NCI-H510A treated with DMSO at 0.1 percent for 48 hours (cell line): ENCODE data around the gene ST7.
"Not testable (repeated sequence)": the region's sequence is repeated elsewhere in the genome, so short reads cannot be mapped to it uniquely, and the experiment has no call there.

Experiments
- DNase-seq: peaks from one replicate; lab custom pipeline; 2025; lab: John Stamatoyannopoulos, UW

ST7 gene

DNA sequence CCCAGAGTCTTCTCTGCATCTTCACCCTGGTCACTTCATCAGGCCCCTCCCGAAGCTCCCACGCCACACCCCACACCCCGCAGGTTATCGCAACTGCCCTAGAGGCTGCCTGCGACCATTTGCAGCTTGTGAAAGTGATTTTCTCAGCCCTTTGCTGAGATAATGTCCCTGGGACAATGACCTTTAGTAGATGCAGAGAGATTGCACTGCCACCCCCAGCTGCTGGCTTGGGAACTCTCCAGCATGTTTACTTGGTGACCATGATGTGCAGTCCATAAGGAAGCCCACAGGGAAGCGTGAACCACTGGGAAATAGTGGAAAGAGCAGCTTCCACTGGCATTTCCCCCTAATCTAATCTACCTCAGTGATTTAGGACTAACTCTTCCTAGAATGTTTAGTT is 272.2 kb downstream of the ST7 start:
- no peak for DNase-seq

DNA sequence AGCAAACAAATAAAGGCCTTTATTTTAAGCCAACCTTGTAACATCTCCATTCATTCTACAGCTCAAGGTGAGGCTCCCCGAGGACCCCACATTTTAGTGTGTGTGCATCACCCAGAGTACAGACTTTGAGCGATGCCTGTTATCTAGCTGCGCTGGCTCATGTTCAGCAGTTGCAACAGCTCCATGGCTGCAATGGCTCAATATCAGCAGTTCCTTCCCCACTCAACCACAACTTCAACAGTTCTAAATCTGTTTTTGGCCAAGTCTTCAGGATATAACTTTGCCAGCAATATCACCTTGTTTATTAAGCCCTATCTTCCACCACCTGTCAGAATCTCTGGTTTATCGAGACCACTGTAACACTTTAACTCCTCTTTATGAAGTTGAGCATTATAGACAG is 273.8 kb downstream of the ST7 start:
- DNase-seq, result no peak

DNA sequence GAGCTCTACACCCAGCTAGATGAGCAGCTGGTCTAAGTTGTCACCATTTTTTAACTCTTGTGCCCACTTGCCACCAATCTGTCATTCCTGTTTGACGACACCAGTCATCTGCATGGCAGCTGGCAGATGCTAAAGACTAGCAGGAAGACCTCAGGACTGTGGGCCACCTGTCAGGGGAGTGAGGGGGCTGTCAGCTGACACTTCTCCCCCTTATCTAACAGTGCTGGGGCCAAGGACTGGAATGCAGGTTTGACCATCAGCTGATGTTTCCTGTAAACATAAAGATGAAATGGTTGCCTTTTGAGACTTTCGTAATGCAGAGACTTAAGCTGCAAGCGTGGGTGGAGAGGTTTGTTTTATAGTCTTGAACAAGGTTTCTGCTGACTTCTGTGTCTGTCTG is 276.0 kb downstream of the ST7 start:
- DNase-seq, result no peak

DNA sequence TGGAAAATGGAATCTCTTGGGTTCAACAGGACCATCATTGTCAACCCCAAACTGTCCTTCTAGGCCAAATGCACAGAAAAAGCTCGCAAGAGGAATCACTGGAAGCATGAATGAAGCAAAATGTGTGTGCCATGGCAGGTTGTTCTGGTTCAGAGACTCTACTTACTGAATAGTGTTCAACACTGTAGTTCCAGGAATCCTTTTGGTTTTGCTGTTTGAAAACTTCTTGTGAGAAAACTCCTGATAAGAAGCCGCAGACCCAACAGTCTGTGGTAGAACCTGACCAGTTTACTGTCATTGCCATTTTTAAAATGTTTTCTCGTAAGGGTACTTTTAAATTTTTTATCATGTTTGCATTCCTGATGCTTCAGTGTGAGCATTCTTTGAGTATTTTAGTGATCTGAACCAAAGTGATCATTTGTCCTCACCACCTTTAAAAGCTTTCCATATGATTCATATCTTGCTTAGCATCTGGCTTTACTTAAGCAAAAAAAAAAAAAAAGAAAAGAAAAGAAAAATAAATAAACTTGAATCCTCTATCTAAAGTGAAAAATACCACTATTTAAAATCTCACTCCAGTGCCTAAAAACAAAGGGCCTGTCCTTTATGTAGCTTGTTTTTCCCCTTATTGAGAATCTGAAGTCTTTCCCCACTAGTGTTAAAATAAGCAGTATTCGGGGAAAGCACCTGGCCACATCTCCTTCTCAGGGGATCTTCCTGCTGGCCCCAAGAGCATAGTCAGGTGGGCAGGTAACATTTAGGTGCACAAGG is 277.2 kb downstream of the ST7 start:
- DNase-seq, result no peak

DNA sequence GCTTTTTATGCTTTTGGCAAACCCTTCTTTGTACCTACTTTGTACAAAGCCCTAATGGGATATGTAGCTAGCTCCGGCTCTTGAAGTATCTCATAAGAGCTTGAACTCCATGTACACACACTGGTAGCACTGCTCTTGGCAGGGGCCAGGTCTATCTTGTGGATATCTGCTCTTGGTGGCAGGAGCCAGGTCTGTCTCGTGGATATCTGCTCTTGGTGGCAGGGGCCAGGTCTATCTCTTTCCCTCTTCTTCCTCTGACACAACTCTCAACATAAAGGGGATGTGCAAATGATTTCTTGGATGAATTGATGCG is 277.7 kb downstream of the ST7 start:
- no peak for DNase-seq

DNA sequence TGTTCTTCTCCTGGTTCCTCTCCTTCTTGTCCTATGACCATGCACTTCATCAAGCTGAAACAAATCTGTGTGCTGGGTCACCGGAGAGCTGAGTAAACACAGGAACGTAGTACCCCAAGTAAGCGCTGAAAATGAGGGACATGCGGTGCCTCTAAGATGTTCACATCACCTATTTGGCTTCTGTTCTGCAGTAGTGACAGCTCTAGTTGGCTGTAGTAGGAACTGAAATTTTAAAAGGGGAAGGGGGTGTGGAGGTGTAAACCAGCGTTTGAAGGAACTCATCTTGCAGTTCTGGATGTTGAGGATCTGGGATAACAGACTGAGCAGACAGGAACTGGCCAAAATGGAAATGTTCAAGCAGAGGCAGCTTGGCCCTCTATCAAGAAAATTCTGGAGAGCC is 284.3 kb downstream of the ST7 start:
- no peak for DNase-seq

DNA sequence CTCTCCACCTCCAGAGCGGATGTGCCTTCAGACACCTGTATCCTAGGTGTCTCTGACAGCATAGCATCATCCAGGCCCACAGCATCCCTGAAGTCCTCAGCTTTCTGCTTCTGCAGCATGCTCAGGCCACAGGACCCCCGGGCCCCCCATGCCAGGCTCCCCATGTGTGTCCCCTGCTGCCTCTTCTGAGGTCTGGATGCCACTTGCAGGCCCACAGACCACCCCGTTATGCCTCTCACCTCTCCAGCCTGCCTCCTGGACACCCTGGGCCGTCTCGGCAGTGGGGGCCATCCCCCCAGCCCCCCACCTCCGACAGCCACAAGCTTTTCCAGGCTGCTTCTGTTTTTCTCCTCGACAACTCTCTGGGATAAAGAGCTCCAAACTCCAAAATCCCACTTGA is 285.2 kb downstream of the ST7 start:
- no peak for DNase-seq

DNA sequence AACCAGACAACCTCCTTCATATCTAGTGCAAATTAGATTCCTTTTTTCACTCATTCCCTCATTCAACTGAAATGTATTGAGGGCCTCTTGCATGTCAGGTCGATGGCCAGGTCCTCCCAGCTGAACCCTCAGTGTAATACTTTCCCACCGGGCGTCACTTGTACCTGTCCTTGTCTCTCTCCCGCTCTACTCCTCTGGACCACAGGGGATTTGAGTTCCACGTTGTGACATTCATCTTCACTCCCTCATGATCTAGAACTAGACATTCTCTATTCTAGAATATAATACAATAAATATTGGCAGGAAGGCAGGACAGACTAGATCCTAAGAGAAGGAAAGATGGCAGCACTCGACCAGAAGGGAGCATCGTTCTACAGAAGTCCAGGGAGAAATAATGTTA is 285.6 kb downstream of the ST7 start:
- DNase-seq, result no peak

DNA sequence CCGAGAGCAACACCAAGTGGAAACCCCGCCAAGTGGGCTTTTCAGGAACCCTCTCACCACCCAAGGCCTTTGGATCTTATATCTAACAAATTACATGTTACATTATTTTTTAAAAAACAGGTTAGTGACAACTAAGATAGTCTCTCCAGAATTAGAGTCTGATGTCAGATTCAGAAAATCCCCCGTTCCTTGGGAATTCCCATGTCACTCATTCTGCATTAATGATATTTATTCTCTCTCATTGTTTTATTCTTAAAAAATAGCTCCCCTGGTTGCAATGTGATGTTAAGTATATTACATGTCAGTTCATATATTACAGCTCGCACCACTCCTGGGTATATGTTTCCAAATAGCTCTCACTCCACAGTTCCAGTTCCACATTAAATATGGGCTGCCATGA is 287.8 kb downstream of the ST7 start:
- DNase-seq, result no peak

DNA sequence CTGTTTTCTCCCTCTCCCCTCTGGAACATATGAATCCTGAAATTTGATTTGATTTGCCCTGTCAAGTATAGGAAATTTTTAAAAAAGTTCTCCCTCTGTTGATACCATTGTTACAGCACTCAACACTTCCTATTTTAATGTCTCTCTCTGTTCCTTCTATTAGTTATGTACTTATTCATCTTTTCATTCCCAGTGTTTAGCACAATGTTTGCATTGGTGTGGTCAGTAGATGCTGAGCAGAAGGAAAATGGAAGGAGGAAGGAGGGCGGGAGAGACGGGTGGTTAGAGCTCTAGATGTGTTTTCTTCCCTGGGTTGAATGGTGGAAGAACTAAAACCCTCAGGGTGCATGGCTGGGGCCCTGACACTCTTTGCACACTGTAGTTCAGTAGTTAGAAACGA is 290.1 kb downstream of the ST7 start:
- no peak for DNase-seq

DNA sequence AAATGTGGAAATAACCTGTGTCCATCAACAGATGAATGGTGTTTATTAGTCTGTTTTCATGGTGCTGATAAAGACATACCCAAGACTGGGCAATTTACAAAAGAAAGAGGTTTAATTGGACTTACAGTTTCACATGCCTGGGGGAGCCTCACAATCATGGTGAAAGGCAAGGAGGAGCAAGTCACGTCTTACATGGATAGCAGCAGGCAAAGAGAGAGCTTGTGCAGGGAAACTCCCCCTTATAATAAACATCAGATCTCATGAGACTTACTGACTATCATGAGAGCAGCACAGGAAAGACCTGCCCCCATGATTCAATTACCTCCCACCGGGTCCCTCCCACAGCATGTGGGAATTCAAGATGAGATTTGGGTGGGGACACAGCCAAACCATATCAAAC is 292.4 kb downstream of the ST7 start:
- not testable (repeated sequence) for DNase-seq

DNA sequence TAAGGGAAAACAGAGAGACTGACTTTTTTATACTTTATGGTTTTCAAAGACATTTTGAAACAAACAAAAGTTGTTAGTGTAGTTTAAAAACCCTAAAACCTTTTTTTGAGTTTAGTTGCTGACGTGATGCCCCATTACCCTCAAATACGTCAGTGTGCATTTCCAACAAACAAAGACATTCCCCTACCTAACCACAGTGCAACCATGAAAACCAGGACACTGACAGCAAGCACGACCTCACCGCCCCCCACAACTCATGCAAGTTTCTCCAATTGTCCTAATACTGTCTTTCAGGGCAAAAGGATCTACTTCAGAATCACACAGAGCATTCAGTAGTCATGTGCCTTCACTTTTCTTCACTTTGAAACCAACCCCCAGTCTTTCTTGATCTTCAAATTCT is 294.5 kb downstream of the ST7 start:
- no peak for DNase-seq

DNA sequence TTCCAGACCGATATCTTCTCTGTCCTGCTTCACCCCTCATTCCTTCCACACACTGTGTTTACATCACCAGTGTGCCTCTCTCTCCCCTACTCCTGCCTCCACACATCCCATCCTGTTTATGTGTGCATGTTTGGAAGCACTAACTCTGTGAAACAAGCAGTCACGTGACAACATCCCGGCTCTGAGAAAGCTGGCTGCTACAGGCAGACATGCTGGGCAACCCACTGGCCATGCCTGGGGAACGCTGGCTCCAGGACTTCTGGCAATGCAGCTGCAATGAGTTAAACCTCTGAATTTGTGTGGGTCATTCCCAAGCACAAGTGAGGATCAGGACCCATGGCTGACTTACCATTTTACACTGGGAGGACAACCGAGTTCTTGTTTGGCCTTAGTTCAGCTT is 295.5 kb downstream of the ST7 start:
- DNase-seq, result no peak

DNA sequence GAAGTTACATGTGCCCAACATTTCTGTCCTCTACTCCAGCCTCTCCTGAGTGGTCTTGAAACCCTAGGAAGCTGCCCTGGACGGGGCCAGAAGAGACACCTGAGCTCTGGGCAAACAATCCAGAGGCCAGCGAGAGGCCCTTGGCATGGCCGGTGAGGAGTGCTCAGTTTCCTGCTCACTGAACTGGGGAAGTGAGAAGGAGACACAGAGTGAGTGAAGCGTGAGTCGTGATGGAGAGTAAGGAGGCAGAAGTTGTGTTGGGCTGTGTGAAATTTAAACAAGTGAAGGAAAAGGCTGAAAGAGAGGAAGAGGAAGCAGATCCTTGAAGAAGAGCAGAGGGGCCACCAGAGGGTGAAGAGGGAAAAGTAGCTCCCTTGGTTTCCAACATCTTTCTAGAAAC is 296.4 kb downstream of the ST7 start:
- no peak for DNase-seq

DNA sequence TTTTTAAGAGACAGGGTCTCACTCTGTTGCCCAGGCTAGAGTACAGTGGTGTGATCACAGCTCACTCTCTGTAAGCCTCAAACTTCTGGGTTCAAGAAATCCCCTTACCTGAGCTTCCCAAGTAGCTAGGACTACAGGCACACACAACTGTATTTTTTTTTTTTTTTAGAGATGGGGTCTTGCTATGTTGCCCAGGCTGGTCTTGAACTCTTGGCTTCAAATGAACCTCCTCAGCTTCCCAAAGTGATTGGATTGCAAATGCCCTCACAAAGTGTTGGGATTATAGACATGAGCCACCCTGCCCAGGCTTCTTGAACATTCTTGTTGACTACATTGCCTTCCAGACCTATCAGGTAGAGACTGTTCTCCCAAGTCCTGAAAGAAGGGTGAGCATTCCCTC is 296.9 kb downstream of the ST7 start:
- no peak for DNase-seq

DNA sequence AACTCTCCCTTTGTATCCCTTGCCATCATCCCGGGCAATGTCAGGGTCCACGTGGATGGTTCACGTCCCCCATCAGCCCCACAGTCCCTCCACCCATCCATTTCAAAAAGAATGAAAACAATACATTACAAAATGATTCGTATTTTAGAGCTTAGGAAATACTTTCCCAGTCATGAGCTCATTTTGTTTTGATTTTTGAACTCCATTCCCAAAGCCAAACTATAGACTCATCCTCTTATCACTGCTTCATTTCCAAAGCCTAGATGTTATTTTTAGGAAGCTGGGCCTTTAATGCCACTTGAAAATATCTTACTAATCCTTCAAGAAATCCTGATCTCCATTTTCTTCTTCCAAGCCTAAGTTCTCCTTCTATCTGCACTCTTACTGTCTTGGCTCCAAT is 297.5 kb downstream of the ST7 start:
- no peak for DNase-seq

DNA sequence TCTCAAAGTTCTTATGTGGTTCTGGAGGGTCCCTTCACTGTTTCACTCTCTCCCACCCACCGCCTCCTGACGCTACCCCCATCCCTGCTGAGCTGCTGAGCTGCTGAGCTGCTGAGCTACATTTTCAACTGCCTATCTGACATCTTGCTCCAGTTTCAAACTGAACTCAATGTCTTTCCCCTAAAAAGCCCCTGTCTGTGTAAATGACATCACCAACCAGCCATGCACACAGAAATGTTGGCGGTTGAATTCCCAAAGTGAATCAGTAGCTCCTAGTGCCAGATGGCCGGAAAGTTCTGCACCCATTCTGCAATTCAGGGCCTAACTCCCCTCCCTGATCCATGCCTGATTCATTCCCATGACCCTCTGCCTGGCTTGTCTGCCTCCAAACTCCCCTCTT is 298.4 kb downstream of the ST7 start:
- no peak for DNase-seq

DNA sequence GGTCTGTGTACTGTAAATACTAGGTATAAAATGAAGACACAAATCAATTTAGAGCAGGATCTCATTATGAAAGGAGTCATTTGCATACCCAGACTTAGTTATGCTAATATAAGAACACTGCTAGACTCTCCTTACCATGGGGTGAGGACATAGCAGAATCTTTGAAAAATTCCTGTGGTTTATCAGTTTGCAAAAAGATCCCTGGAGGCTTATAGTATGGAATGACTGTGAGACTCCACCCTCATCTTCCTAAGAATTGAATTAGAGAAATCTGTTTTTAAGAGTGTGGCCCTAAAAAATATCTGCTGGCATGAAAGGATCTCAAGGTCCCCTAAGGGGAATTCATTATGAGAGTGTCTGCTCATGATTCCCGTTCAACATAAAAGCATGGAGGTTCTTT is 306.3 kb downstream of the ST7 start:
- no peak for DNase-seq

DNA sequence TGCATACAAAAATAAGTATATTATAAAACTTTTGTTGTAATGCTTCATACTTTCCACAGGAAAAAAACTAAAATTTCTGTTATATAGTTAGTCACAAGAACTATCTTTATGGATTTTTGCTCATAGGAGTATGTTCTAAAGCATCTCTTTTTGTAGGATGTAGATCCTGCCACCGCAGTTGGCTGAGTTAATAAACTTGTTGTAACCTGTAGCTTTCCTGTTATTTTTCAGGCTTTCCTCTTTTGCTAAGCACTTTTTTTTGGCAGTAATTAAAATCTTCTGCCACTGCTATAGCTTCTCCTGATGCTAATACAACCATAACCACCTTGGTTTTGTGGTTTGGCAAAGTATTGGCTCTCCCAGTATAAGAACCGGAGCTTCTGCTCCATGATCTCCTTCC is 309.2 kb downstream of the ST7 start:
- no peak for DNase-seq

DNA sequence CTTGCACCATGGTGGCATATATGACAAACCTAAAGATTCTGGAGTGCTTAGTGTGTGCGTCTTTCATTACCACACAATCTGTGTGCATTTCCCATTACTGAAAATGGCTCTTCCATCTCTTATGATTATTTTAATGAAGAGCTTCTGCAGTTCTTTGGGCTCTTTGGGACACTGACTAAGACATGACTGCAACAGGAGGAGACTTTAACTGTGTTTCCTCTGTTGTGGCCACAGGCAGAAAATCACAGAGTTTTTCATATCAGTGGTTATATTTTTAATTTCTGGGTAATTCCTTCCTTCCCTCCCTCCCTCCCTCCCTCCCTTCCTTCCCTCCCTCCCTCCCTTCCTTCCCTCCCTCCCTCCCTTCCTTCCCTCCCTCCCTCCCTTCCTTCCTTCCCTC is 311.4 kb downstream of the ST7 start:
- no peak for DNase-seq

DNA sequence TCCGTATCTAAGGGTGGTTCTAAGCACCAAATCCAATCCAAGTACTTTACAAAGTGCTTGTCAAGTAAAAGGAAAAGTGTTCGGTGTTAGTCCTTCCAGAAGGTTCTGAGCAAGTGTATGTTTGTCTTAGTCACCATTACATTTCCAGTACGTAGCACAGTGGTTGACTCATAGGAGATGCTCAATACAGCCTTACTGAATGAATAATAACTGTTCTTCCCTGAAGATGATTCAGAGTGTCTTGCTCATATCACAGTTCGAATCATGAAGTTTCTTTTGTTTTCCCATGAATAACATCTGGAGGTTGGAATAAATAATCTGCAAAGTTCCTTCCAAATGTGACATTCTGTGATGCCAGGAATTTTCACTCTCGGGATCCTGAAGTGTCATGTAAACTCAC is 316.1 kb downstream of the ST7 start:
- DNase-seq, result no peak

DNA sequence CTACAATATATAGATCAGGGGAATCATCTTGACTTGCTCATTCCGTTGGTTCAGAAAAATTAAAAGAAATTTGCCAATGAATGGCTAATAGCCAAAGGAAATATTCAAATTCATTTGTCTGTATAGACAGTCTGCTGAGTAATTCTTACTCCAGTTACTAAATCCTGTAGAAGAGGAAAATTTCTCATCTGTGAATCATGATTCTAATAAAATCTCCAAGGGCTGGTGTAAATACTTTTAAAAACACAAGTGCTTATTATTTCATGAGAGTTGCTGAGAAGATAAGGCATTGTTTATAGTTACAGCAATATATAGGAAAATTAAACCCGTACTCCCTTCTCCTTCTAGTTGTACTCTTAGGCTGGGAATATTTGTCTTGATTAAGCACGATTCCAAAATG is 316.6 kb downstream of the ST7 start:
- DNase-seq, result no peak

DNA sequence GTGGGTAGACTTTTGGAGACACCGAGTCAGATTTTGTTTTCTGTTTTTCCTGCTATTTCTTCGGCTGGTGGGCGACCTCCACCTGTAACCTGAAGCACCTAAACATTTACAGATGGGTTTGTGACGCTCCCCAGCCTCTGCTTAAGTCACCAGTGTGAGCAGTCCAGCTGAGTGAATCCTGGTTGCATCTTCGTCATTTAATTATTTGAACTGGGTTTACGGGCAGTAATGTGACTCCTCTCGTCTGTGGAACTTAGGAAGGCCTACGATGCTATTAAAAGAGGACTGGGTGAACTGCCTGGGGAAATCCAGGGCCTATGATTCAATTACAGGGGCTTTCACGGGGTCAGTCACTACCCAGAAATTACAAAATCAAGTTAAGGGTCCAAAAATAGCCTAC is 317.1 kb downstream of the ST7 start:
- no peak for DNase-seq

DNA sequence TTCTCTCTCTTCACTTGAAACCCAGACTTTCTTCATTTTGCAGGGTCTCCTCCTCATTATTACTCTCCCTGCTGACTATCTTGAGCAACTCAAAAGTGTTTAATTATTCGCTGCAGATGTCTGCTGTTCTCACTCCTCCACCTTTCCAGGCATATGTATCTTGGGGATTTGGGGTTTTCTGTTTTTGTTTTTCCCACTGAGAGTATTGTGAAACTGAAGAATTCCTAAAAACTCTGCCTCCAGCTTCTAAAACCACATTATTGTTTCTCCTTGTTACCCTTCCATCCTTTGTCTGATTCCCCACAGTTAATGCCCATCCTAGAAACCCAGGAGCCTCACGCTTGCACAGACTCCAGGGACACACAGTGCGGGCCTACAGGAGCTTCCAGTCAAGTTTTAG is 318.3 kb downstream of the ST7 start:
- DNase-seq, result no peak
